Vagina (tissue), 2 donors: ENCODE measurements around the gene IDS.

Experiments used
- CTCF ChIP-seq, 3 experiments: fragments of 450-650 bp in 2 of 3; fragments of 200-600 bp in 1 of 3; sonication (generic) in 1 of 3; IDR thresholded peaks; one replicate each; pipeline ENCODE4 v1.5.1; 2017 to 2019; ENCODE audit warnings: antibody characterized with exemption in 3 of 3, mild to moderate bottlenecking in 2 of 3, moderate library complexity in 2 of 3
- POLR2A ChIP-seq, 2 donors: fragments of 450-650 bp; IDR thresholded peaks; one replicate each; pipeline ENCODE4 v1.6.1; 2017; ENCODE audit warnings: antibody characterized with exemption in 2 of 2, mild to moderate bottlenecking in 2 of 2, moderate library complexity in 2 of 2
- POLR2AphosphoS5 ChIP-seq, 2 donors: sonication (generic); formaldehyde crosslinking; IDR thresholded peaks; one replicate each; pipeline ENCODE4 v1.9.0; 2017; ENCODE audit warnings: antibody characterized with exemption in 2 of 2, mild to moderate bottlenecking in 2 of 2, low read depth in 1 of 2; ENCODE audit not compliant: insufficient read depth in 1 of 2

- TF ChIP-seq CTCF (IDR thresholded peaks at IDR 0.05) (no peak), POLR2AphosphoS5 (IDR thresholded peaks at IDR 0.05; ENCODE audit: insufficient read depth in 1 of 2, low read depth in 1 of 2) (no peak), POLR2A (IDR thresholded peaks at IDR 0.05) (no peak)
These were observed 34.4 kb upstream of the IDS start for GRCh38 chrX:149539283-149540130.
